NCI-H1694 (cell line): ENCODE measurements around the gene MEIKIN.

Experiments used
- DNase-seq: peaks from one replicate; lab custom pipeline; 2025; lab: John Stamatoyannopoulos, UW

The MEIKIN gene

DNA sequence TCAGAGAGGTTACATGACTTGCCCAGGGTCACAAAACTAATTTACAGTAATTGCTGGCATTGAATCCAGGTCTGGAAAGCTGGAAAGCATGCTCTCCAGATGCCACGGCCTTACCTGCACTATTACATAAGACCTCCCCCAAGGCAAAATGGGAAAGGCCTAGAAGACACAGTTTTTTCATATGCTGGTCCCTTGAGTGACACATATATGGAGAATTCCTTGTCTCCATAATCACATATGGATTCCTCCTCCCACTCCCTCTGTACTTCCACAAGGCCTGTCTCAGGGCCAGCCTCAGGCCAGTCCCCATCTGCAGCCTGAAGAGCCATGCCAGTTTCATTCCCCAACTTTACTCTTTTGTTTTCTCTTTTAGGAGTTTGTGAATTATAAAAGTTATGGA, 28.6 kb upstream of the MEIKIN start:
- no peak for DNase-seq

DNA sequence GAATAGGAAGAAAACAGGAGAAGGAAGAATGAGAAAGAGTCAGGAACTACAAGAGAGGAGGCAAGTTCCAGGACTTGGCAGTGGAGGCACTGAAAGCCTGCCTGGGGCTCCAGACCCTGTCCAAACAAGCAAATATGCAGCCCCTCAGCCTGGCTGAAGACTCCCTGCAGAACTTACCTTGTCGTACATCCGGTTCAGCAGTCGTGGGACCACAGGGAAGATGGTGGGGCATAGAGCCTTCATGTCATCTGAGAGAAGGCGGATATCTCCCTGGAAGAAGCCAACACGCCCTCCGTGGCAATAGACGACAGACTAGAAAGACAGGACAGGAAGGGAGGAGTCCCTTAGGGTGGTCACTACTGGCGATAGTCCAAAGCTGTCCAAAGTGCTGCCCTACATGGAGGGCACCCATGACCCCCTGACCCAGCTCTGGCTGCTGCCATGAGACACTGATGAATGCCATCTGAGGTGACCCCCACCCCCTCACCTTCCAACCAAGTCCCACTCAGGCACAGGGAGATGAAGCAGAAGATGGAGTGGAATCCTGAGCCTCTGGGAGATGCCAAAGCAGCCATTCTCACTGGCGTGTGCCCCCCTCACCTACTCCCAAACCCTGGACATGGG, 27.7 kb upstream of the MEIKIN start:
- no peak for DNase-seq

DNA sequence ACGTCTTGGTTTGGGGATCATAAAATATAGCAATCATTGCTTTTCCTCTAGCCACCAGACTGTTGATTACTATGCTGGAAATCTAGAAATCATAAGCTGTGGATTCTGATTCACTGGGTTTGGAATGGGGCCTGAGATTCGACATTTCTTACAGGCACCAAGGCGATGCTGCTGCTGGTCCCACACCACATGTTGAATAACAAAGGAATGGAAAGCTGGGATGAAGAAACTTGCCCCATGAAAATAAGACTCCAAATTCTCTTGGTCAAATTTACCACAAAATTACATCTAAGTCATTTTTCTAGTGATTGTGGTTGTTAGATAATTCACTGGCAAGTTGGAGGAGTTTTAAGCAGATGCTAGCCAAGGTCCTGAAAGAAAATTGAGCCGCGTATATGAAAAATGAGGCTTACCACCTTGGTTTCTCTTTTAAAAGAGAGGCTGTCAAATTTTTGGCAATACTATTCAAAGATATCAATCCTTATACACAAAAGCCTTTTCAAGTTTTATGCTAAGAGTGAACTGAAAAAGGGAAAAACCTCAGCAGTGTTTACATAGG, 23.0 kb upstream of the MEIKIN start:
- DNase-seq, result no peak

DNA sequence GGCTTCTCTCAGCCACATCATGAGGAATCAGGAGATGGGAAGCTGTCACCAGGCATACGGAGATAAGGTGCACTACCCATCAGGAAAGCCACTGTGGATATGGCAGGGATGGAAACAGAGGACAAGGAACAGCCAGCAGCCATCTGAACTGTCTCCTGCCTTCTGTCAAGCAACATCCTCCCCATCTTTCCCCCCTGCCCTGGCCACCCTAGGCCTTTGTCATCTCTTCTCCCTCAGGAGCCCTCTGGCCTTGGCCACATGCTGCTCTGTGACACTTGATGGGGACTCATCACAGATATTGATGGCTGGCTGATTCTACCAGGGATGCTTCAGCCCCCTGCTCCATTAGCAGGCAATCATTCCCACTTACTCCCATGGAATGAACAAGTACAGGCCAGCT, 21.1 kb upstream of the MEIKIN start:
- no peak for DNase-seq

DNA sequence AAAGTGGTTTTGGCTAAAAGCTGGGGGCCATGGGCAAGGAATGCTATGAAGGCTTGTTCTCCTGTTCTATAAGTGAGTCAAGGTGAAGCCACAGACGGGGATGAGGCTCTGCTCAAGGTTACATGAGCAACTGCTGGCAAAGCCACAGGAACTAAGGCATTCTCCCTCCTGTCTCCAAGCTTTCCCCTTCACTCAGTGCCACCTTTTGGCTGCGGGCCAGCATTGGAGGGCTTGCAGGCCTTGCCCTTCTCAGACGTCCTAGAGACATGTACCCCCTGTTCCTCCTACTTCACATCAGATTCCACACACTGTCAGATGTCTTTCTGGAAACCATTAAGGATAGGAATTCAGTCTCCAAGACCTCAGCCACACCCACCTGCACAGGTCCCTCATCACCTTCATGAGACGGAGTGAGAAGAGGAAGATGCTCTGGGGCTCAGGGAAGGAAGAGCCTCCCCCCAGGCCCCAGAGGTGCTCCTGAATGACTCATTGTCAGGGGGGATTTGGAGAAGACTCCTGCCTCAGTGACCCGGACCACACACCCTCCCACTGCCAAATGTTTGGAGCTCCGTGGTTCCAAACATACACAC, 20.5 kb upstream of the MEIKIN start:
- no peak for DNase-seq

DNA sequence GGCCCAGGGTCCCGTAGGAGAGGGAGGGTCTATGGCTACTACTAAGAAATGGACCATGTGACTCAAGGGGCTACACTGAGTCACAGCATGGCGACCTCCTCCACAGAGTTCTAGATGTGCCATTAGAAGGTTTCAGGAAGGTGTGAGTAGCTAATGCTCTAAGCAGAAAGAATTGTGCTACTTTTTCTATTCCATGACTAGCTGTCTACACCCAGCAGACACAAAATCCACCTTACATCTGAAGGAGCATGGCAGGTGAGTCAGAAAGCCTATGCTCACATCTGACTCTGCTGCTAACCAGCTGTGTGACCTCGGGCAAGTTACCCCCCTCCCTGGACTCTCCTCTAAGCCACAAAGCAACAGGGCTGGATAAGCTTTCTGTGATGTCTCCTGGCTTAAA, 14.4 kb upstream of the MEIKIN start:
- DNase-seq, result no peak

DNA sequence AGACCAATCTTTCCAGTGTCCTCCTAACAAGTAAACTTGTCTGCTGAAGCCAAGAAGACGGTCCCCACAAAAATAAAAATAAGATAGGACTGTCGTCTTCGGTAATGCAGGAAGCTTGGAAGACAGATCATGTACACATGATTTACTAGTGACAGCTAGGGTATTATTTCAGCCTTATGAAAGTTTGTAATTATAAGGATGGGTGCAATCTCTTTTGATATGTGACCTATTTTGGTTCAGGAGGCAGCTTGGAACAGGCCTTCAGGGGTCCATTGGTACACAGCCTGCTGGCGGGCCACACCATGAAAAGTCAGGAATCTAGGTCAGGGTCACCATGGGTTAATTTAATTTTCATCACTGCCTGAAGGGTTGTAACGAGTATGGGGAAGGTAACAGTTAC, 13.7 kb upstream of the MEIKIN start:
- DNase-seq, result no peak

DNA sequence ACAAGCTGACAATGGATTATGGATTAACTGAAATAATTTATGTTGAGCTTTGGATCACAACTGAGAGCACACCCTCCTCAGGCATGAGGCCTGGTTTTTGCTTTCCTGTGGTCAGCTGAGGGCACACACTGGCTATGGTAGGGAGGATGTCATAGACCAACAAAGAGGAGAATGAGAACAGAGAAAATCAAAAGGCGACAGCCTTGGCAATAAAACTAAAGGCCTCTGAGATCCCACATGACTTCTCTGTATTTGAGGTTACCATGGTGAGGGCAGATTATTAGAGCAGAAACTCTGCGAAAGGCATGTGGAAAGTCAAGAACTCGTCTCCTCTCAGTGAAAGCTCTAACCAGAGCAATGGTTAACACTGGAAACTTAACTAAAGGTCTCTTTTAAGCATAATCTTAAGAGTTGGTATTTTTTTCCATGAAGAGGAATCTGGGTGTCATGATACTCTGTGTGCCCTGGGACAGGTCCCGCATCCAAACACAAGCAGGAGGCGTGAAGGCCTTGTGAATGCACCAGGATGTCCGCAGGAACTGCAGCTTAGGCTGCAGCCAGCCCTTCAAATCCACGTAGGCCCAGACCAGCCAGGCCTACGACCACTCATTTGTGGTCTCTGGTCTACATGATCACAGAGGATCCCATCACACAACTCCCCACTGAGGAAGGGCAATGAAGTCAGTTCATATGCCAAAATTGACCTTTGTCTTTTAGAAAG, 12.4 kb upstream of the MEIKIN start:
- no peak for DNase-seq

DNA sequence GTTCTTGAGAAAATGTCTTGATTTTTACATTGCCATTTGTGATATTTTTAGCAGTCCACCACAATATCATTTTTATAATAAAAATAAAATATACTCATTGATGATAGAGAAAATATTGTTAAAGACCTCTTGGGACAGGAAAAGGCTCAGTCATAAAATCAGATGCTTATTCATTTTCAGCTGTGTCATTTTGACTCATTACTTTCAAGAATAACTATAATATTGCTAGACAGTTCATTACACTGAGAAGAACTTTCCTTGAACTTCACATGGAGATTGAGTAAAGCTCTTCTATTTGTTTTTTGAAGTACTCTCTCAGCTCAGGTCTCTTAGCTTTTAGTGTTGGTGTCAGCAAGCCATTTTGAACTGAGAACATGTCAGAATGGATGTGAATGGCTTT, 8.5 kb upstream of the MEIKIN start:
- no peak for DNase-seq

DNA sequence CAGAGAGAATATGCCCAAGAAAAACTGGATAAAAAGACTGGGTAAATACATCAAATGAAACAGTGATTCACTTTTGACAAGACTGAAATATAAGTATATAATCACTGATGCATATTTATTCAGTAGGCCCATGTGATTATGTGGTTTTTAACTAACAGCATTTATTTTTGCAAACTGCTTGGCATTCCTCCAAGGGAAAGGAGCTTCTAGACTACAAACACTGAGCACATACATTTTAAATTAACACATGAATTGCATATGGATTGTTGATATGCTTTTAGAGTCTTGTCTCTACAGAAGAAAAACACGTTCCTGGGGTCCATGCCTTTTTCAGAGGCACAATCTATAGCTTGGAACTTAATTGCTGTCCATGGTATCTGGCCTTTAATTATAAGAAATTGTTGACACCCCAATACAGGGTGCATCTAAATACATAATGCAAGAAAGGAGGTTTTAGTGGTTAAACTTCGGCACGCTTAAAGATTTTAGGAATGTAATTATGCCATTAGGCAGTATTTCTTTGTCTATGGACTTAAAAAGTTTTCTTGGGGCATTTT, 6.9 kb upstream of the MEIKIN start:
- DNase-seq, result peak; percentile 4

DNA sequence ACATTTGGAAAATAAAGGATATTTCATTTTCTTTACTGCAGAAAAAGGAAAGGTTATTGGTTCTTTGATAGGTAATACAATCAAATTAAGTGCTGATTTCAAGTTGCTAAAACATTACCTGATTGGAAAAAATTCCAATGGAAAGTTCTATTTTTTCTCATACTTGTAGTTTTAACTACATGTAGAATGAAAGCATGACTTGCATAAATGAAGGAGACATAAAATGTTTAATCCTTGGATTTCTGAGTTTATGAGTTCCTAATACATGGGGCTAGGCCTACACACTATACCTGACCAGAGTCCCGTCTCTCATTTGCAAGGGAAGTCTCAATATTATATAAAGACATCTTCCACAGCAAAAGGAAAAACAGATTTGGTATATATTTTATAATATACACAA, 5.2 kb upstream of the MEIKIN start:
- no peak for DNase-seq

DNA sequence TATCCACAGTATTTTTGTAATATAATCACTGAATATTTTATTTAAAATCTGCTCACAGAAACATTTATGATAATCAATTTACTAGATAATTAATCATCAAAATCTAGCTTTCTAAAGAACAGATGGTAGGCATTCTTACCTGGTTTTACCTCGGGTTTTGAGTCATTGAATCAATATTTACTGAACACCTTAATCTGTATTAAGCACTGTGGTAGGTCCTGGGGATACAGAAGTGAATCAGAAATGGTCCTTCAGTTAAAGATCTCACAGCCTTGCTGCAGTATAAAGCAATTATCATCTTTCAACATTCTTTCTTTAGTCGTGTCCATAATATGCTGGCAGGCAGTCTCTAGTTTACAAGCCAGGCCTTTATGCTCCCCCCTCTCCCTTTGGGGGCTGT, 2.0 kb upstream of the MEIKIN start:
- DNase-seq, result no peak

DNA sequence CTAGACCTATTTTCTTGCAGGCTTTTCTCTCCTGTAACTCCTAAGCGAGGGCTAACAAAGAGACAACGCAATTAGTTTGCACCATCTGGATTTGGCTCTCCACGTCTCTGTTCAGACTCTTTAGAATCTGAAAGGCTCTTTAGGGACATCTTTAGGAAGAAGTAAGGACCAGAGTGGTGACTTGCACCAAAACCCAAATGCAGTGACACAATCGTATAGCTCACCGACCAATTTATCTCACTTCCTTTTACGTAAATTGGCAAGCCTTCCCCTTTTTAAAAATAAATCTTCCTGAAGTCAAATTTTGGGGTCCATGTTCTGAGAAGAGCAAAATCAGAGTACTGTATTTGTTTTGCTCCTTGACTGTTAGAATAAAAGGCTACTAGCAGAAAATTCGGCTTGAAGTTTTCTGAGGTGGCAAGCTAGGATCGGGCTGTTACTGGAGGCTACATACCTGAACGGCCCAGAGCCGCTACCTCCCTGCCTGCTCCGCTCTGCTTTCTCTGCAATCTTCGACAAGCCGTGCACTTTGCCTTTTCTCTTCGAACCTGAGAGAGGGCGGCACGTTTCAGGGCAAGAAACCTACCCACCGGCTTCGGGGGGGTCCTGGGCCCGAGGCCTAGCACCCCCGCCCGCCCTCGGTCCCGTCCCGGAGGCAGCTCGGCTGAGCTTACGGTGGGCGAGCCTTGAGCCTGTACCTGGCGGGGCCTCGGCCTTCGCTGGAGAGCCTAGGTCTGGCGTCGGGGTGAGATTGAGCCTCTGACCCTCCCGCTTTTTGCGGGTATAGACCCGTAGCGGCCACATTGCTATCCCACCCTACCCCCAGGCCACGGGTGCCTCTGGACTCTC, 537 bp downstream of the MEIKIN start:
- no peak for DNase-seq

DNA sequence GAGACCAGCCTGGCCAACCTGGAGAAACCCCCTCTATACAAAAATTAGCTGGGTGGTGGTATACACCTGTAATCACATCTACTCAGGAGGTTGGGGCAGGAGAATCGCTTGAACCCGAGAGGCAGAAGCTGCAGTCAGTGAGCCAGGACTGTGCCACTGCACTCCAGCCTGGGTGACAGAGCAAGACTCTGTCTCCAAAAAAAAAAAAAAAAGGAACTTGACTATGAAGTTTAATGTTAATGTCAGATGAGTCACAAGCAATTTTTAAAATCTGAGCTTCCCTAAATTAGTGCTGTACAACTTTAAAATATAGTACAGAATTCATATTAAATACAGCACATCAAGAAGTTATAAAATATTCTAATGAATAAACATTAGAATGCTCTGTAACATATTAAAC, 1.5 kb downstream of the MEIKIN start:
- no peak for DNase-seq

DNA sequence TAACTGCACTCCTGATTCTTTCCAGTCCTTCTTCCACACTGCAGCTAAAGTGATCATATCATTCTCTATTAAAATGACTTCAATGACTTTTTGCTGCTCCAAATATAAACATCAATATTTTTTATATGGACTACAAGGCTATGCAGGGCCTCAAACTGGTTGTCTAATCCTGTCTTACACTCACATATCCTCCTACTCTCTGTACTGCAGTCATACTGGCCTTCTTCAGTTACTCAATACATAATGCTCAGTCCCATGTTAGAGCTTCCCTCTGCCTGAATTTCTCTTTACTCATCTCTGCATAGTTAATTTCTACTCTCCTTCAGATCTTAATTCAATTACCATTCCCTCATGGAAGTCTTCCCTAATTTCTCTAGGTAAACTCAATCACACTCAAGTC, 3.4 kb downstream of the MEIKIN start:
- no peak for DNase-seq

DNA sequence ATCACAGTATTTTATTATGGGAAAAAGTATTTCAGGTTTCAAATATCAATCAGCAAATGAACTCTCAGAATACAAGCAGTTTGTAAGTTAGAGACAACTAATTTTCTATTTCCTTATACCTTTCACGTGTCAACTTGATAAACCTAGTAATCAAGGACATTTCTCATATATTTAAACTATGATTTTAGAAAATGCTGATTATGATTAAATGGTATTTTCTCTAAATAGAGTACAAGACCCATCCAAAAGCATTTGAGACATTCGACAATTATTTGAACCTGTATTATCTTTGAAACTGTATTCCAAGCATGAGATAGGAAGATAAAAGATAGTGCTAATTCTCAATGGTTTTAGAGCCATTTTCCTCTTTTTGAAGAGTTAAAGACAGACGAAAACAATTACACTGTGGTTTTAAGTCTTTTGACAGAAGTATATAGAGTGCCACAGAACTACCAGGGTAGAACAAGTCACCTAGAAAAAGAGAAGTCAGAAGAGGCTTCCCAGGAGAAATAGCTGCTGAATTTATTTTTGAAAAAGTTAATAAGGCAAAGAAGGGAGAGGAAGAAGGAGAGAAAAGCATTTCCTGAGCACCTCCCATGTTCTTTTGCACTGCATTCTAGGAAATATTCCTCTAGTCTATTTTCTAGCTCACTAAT, 5.6 kb downstream of the MEIKIN start:
- no peak for DNase-seq

DNA sequence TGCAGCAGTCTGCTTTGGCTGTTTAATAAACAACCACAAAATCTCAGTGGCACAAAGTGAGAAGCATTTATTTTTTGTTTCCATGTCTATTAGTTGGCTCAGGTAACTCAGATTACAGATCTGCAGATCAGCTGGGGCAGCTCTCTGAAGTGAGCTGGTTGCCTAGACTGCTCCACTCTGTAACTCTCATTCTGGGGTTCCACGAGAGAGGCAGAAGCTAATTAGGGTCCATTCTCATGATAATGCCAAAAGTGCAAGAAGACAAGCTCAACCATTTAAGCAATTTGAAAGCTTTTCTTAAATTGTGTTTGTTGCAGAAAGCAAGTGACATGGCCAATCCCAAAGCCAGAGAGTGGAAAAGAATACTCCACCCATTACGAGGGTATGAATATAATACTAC, 13.2 kb downstream of the MEIKIN start:
- no peak for DNase-seq

DNA sequence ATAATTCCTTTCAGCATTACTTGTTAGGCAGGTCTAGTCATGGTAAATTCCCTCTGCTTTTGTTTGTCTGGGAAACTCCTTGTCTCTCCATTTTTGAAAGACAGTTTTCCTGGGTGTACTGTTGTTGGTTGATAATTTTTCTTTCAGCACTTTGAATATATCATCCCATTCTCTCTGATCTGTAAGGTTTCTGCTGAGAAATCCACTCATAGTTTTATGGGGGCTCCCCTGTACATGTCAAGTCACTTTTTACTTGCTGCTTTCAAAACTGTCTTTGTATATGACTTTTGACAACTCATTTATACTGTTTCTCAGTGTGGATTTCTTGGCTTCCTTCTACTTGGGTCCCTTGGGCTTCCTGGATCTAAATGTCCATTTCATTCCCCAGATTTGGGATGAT, 16.5 kb downstream of the MEIKIN start:
- DNase-seq, result no peak

DNA sequence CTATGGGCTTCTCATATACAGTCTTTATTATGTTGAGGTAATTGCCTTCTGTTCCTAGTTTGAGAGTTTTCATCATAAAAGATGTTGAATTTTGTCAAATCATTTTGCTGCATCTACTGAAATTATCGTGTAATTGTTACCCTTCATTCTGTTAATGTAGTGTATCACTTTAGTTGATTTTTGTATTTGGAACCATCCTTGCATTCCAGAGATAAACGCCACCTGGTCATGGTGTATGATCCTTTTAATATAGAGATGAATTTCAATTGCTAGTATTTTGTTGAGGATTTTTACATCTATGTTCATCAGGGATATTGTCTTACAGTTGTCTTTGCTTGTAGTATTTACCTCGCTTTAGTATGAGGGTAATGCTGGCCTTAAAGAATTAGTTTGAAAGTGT, 19.3 kb downstream of the MEIKIN start:
- no peak for DNase-seq

DNA sequence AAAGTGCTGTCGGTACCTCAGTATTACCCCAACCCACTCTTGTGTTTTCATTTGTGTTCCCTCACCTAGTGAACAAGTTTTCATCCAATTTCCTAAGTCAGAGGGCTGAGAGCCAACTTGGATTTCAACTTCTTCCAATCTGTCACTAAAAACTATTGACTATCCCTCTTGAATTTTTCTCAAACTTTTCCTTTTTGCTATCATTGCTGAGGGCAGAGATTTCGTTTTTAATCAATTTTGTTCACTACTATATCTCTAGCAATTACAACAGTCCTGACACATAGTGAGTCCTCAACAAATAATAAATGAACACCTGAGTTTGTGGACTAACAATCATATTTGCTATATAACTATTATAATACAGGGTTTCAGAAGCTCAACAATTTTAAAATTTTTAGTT, 29.0 kb downstream of the MEIKIN start:
- DNase-seq, result no peak

DNA sequence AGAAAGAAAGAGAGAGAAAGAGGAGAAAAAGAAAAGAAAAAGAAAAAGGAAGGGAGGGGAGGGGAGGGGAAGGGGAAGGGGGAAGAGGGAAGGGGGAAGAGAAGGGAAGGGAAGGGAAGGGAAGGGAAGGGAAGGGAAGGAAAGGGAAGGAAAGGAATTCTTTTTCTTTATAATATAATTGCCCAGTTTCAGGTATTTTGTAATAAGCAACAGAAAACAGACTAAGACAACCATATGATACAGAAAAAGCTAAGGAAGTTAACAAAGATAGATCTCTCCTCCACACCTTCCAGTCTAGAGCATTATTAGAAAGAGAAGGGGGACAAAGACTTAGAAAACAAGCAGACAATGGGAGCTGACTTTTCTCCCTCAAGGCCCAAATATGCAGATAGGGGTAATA, 31.0 kb downstream of the MEIKIN start:
- no peak for DNase-seq

DNA sequence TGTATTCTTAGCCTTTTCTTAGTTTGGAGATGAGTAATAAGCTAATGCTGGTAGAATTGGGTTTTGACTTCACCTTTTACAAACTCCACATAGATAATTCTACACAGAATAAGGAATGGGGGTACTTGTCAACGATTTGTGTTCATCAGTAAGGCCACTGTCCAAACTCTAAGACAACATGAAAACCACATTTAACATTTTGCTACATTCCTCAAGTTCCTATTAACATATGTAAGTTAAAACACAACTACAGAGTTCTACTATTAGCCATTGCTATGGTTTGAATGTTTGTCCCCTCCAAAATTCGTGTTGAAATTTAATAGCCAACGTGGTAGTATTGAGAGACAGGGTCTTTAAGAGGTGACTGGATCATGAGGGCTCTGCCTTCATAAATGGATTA, 31.9 kb downstream of the MEIKIN start:
- no peak for DNase-seq
